ENCODE data around the gene INMT.

INMT gene

GRCh38 chr7:30770845-30771173 lies 18.9 kb downstream of the INMT start:
- H3K27ac ChIP-seq (ENCODE audit: low read depth, low read length, poor library complexity, severe bottlenecking) = no peak overlapping the region
- peak overlapping the region; percentile 69; the same call in 1 of the 2 replicates for H3K9ac ChIP-seq (ENCODE audit: low read length)
- peaks cover 13% of the 10 kb centered on the region for H3K4me1 ChIP-seq (ENCODE audit: insufficient read depth, low read length, severe bottlenecking)
- peak overlapping the region; percentile 80 for H3K4me3 ChIP-seq (ENCODE audit: low read depth, low read length, poor library complexity, severe bottlenecking)
- no peaks in the 10 kb centered on the region for H3K9me3 ChIP-seq (ENCODE audit: low read length)
- no peaks in the 10 kb centered on the region for H3K9me2 ChIP-seq (ENCODE audit: low read depth, low read length)
- no peaks in the 10 kb centered on the region for H3F3A ChIP-seq (ENCODE audit: insufficient read depth, low read length)
- no peak for TF ChIP-seq EZH2 (IDR thresholded peaks at IDR 0.05; ENCODE audit: borderline replicate concordance, low read length)
- TF ChIP-seq, protein P1, sequence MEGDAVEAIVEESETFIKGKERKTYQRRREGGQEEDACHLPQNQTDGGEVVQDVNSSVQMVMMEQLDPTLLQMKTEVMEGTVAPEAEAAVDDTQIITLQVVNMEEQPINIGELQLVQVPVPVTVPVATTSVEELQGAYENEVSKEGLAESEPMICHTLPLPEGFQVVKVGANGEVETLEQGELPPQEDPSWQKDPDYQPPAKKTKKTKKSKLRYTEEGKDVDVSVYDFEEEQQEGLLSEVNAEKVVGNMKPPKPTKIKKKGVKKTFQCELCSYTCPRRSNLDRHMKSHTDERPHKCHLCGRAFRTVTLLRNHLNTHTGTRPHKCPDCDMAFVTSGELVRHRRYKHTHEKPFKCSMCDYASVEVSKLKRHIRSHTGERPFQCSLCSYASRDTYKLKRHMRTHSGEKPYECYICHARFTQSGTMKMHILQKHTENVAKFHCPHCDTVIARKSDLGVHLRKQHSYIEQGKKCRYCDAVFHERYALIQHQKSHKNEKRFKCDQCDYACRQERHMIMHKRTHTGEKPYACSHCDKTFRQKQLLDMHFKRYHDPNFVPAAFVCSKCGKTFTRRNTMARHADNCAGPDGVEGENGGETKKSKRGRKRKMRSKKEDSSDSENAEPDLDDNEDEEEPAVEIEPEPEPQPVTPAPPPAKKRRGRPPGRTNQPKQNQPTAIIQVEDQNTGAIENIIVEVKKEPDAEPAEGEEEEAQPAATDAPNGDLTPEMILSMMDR (IDR thresholded peaks at IDR 0.05; ENCODE audit: low read length) = no peak
- H3K79me2 ChIP-seq (ENCODE audit: insufficient read depth, low read length) = no peaks in the 10 kb centered on the region
- H4K20me1 ChIP-seq (ENCODE audit: insufficient read depth, low read length) = no peaks in the 10 kb centered on the region
- H3K27me3 ChIP-seq (ENCODE audit: insufficient read depth, low read length) = no peaks in the 10 kb centered on the region
- peak overlapping the region; percentile 65; the same call in 1 of the 2 replicates for H2AFZ ChIP-seq (ENCODE audit: low read length)
- no peaks in the 10 kb centered on the region for H3K36me3 ChIP-seq (ENCODE audit: insufficient read depth, low read length)
- H3K4me2 ChIP-seq (ENCODE audit: low read length) = peak overlapping the region; percentile 94

- H3F3A ChIP-seq (ENCODE audit: insufficient read depth, low read length) = no peaks in the 10 kb centered on the region
- H3K79me2 ChIP-seq (ENCODE audit: insufficient read depth, low read length) = no peaks in the 10 kb centered on the region
- peak within 1 kb of the TSS; percentile 80 for H3K4me3 ChIP-seq (ENCODE audit: low read depth, low read length, poor library complexity, severe bottlenecking)
- H3K4me1 ChIP-seq (ENCODE audit: insufficient read depth, low read length, severe bottlenecking) = peaks cover 13% of the 10 kb centered on the region
- H3K9ac ChIP-seq (ENCODE audit: low read length) = peak within 1 kb of the TSS; percentile 69
- H3K9me3 ChIP-seq (ENCODE audit: low read length) = no peaks in the 10 kb centered on the region
- H2AFZ ChIP-seq (ENCODE audit: low read length) = peak within 1 kb of the TSS; percentile 65
- peak within 1 kb of the TSS; percentile 94 for H3K4me2 ChIP-seq (ENCODE audit: low read length)
- H3K27ac ChIP-seq (ENCODE audit: low read depth, low read length, poor library complexity, severe bottlenecking) = no peak within 1 kb of the TSS
- H3K9me2 ChIP-seq (ENCODE audit: low read depth, low read length) = no peaks in the 10 kb centered on the region
- TF ChIP-seq, protein P1 (IDR thresholded peaks at IDR 0.05; ENCODE audit: low read length) = no peak
- no peak for TF ChIP-seq EZH2 (IDR thresholded peaks at IDR 0.05; ENCODE audit: borderline replicate concordance, low read length)
- H3K27me3 ChIP-seq (ENCODE audit: insufficient read depth, low read length) = no peaks in the 10 kb centered on the region
- no peaks in the 10 kb centered on the region for H4K20me1 ChIP-seq (ENCODE audit: insufficient read depth, low read length)
- no peaks in the 10 kb centered on the region for H3K36me3 ChIP-seq (ENCODE audit: insufficient read depth, low read length)
Observed at GRCh38 chr7:30771174-30771879, 19.4 kb downstream of the INMT start, which contains the start of gene MINDY4. Gene MINDY4, plus strand, starts transcription at chr7:30771417. Its CDS starts 77 bp downstream, at chr7:30771494.

GRCh38 chr7:30771880-30772425 lies 20.0 kb downstream of the INMT start:
- Histone ChIP-seq H3F3A (ENCODE audit: insufficient read depth, low read length) (no peaks in the 10 kb centered on the region), H3K79me2 (ENCODE audit: insufficient read depth, low read length) (no peaks in the 10 kb centered on the region), H3K4me3 (ENCODE audit: low read depth, low read length, poor library complexity, severe bottlenecking) (peak overlapping the region; percentile 80), H3K36me3 (ENCODE audit: insufficient read depth, low read length) (no peaks in the 10 kb centered on the region), H4K20me1 (ENCODE audit: insufficient read depth, low read length) (no peaks in the 10 kb centered on the region), H3K9me2 (ENCODE audit: low read depth, low read length) (no peaks in the 10 kb centered on the region), H3K4me1 (ENCODE audit: insufficient read depth, low read length, severe bottlenecking) (peaks cover 13% of the 10 kb centered on the region), H2AFZ (ENCODE audit: low read length) (peak overlapping the region; percentile 64), H3K27ac (ENCODE audit: low read depth, low read length, poor library complexity, severe bottlenecking) (no peak overlapping the region), H3K4me2 (ENCODE audit: low read length) (peak overlapping the region; percentile 94), H3K9me3 (ENCODE audit: low read length) (no peaks in the 10 kb centered on the region), H3K9ac (ENCODE audit: low read length) (peak overlapping the region; percentile 69), H3K27me3 (ENCODE audit: insufficient read depth, low read length) (no peaks in the 10 kb centered on the region)
- TF ChIP-seq EZH2 (IDR thresholded peaks at IDR 0.05; ENCODE audit: borderline replicate concordance, low read length) = no peak
- TF ChIP-seq, protein P1 (IDR thresholded peaks at IDR 0.05; ENCODE audit: low read length) = no peak

Measured in OCI-LY1 (cell line).